Endothelial cell of umbilical vein (primary cell): Measurements from ENCODE around the gene TMEM255A. TPM values are rescaled to one million over a fixed set of nuclear protein-coding genes. Genes with fewer than 3 reads are reported as not detected.

Source experiments
- BruUV-seq: library from RNA; stranded (reverse); fragments of 400-500 nt; replicated peaks from 2 replicates; lab custom pipeline; 2021; lab: Mats Ljungman, UMichigan
- CTCF ChIA-PET: fragments of 300-600, 350-600 bp; sonication (Branson Sonifier 250); formaldehyde crosslinking; loops from one replicate; lab custom pipeline; 2021; ENCODE audit warnings: antibody characterized with exemption, inconsistent platforms; lab: Charles Lee
- POLR2A ChIA-PET: fragments of 300-600, 350-600 bp; sonication (Branson Sonifier 250); formaldehyde crosslinking; loops from one replicate; lab custom pipeline; 2021; ENCODE audit warnings: antibody characterized with exemption, inconsistent platforms; lab: Charles Lee
- DNase-seq: peaks from one replicate; pipeline ENCODE4 v3.0.0-alpha.2; 2011; ENCODE audit warnings: low read depth, low spot score
- FAIRE-seq: peaks from 2 replicates; lab custom pipeline; 2011; peaks lifted over from hg19 to GRCh38; lab: Jason Lieb, UNC
- H2AFZ ChIP-seq: 2 replicates; pipeline ENCODE4 v1.6.0; 2012; ENCODE audit warnings: low read depth, low read length, control low read depth, inconsistent platforms
- H3K27ac ChIP-seq: 2 replicates; pipeline ENCODE4 v1.5.1; 2011; ENCODE audit warnings: low read depth, mild to moderate bottlenecking, control low read depth, low read length, moderate library complexity; ENCODE audit not compliant: insufficient read depth
- H3K27me3 ChIP-seq, 2 experiments: 2 replicates each; pipeline versions ENCODE4 v1.6.0 to v1.6.1; 2011; ENCODE audit warnings: low read length in 2 of 2, mixed read lengths in 1 of 2; ENCODE audit not compliant: control insufficient read depth in 2 of 2, insufficient read depth in 2 of 2
- H3K36me3 ChIP-seq, 2 experiments: 2 replicates in 1 of 2; 3 replicates in 1 of 2; pipeline ENCODE4 v1.5.1; 2011; ENCODE audit warnings: low read length in 2 of 2, mild to moderate bottlenecking in 1 of 2, moderate library complexity in 1 of 2; ENCODE audit not compliant: control insufficient read depth in 2 of 2, insufficient read depth in 2 of 2; ENCODE audit errors: extremely low read depth in 1 of 2
- H3K4me1 ChIP-seq: 3 replicates; pipeline ENCODE4 v1.5.1; 2011; ENCODE audit warnings: mild to moderate bottlenecking, low read length; ENCODE audit not compliant: control insufficient read depth, insufficient read depth; ENCODE audit errors: extremely low read depth
- H3K4me2 ChIP-seq: 2 replicates; pipeline ENCODE4 v1.6.1; 2011; ENCODE audit warnings: low read length, control low read depth, mixed read lengths; ENCODE audit not compliant: insufficient read depth
- H3K4me3 ChIP-seq, 3 experiments: fragments of 200-600 bp in 1 of 3; sonication (generic), shearing (Covaris generic) in 1 of 3; replicated peaks in 1 of 3; 2 replicates each; pipeline ENCODE4 v1.5.1; 2011 to 2016; ENCODE audit warnings: control low read depth in 3 of 3, low read length in 3 of 3, mild to moderate bottlenecking in 2 of 3, inconsistent platforms in 1 of 3, low read depth in 1 of 3, moderate library complexity in 1 of 3; ENCODE audit not compliant: insufficient read depth in 1 of 3
- H3K79me2 ChIP-seq: 2 replicates; pipeline ENCODE4 v1.6.0; 2012; ENCODE audit warnings: low read length, inconsistent platforms; ENCODE audit not compliant: control insufficient read depth, insufficient read depth
- H3K9ac ChIP-seq: replicated peaks from 2 replicates; pipeline ENCODE3; 2011; ENCODE audit warnings: low read length, control low read depth; ENCODE audit not compliant: insufficient read depth; ENCODE audit errors: extremely low read depth
- H3K9me1 ChIP-seq: replicated peaks from 3 replicates; pipeline ENCODE4 v1.6.0; 2011; ENCODE audit warnings: mild to moderate bottlenecking, low read length; ENCODE audit not compliant: control insufficient read depth, insufficient read depth; ENCODE audit errors: extremely low read depth
- H3K9me3 ChIP-seq: replicated peaks from 2 replicates; pipeline ENCODE4 v1.5.1; 2012; ENCODE audit warnings: low read length, inconsistent platforms; ENCODE audit not compliant: control insufficient read depth, insufficient read depth
- H4K20me1 ChIP-seq: replicated peaks from 2 replicates; pipeline ENCODE3; 2011; ENCODE audit warnings: mild to moderate bottlenecking, low read length; ENCODE audit not compliant: control insufficient read depth, insufficient read depth; ENCODE audit errors: extremely low read depth
- EZH2 ChIP-seq: IDR thresholded peaks from 2 replicates; pipeline ENCODE4 v1.6.1; 2012; ENCODE audit warnings: borderline replicate concordance, low read depth, mild to moderate bottlenecking, moderate library complexity, low read length, inconsistent platforms; ENCODE audit not compliant: severe bottlenecking
- JUN ChIP-seq: IDR thresholded peaks from 2 replicates; pipeline ENCODE4 v1.6.1; 2011; ENCODE audit warnings: borderline replicate concordance, low read depth; ENCODE audit not compliant: insufficient read length, insufficient read depth
- MAX ChIP-seq: IDR thresholded peaks from 2 replicates; pipeline ENCODE4 v1.6.1; 2011; ENCODE audit not compliant: insufficient read depth, insufficient read length
- POLR2A ChIP-seq: IDR thresholded peaks from 2 replicates; pipeline ENCODE4 v1.6.1; 2012; ENCODE audit warnings: low read depth, mild to moderate bottlenecking, control low read depth, low read length
- POLR2AphosphoS5 ChIP-seq: IDR thresholded peaks from 2 replicates; pipeline ENCODE4 v1.6.1; 2012; ENCODE audit warnings: low read depth, mild to moderate bottlenecking, control low read depth, low read length, moderate library complexity; ENCODE audit not compliant: insufficient read depth
- dilution Hi-C: fragments of 300-500 bp; cut with MboI; formaldehyde crosslinking; loops from one replicate; pipeline ENCODE4 v1.15.0; 2019; ENCODE audit warnings: low sequenced_read_pairs; ENCODE audit not compliant: extremely low pct_ligation_motif_present
- intact Hi-C: fragments of 100-400 bp; cut with micrococcal nuclease; formaldehyde crosslinking; loops from one replicate; pipeline ENCODE4 v1.10.0; 2022
- polyA plus RNA-seq, 4 experiments: library from polyadenylated mRNA; depleted of rRNA in 3 of 4; stranded (reverse) in 3 of 4; unstranded in 1 of 4; fragments of >200 nt; gene quantifications; 2 replicates each; pipeline versions ENCODE4 v1.2.1 to v1.2.3, GENCODE V29; 2011 to 2012; ENCODE audit warnings: missing spikeins in 1 of 4
- total RNA-seq: library from RNA; stranded (reverse); gene quantifications from 2 replicates; pipeline ENCODE4 v1.2.3, GENCODE V29; 2021

TMEM255A gene
- total and polyA plus RNA-seq, 2 donors (not counting 3 experiments of a cell fraction or from before 2014, with no cell fraction given): not detected

GRCh38 chrX:120281021-120281624, 30.1 kb downstream of the TMEM255A start:
- peaks cover 0 to 2% of the 10 kb centered on the region in 2 experiments for H3K27me3 ChIP-seq
- dilution Hi-C loops (no loop called here), intact Hi-C loops (no loop called here)
- H4K20me1 ChIP-seq: no peaks in the 10 kb centered on the region
- H3K9me1 ChIP-seq: no peaks in the 10 kb centered on the region
- no peaks in the 10 kb centered on the region for H3K4me1 ChIP-seq
- no peak overlapping the region for H3K27ac ChIP-seq
- H3K9ac ChIP-seq: no peak overlapping the region
- ChIA-PET POLR2A (no interaction called here), CTCF (no interaction called here)
- BruUV-seq: no TSS peak
- no peak overlapping the region for H3K4me3 ChIP-seq
- no peaks in the 10 kb centered on the region for H3K9me3 ChIP-seq
- H3K36me3 ChIP-seq: no peaks in the 10 kb centered on the region
- DNase-seq (no peak), FAIRE-seq (no peak)
- no peak overlapping the region for H3K4me2 ChIP-seq
- no peak overlapping the region for H2AFZ ChIP-seq
- H3K79me2 ChIP-seq: no peaks in the 10 kb centered on the region
- TF ChIP-seq POLR2AphosphoS5: no peak
- no peak for TF ChIP-seq POLR2A
- no peak for TF ChIP-seq EZH2
- no peak for TF ChIP-seq JUN

GRCh38 chrX:120274958-120275357, 36.3 kb downstream of the TMEM255A start:
- Histone ChIP-seq H3K4me1 (no peaks in the 10 kb centered on the region), H3K36me3 (no peaks in the 10 kb centered on the region), H3K4me2 (no peak overlapping the region), H2AFZ (no peak overlapping the region), H3K9ac (no peak overlapping the region), H3K79me2 (no peaks in the 10 kb centered on the region), H3K9me1 (no peaks in the 10 kb centered on the region), H3K4me3 (no peak overlapping the region), H3K27ac (no peak overlapping the region), H3K27me3 (no peaks in the 10 kb centered on the region), H4K20me1 (no peaks in the 10 kb centered on the region), H3K9me3 (no peaks in the 10 kb centered on the region)
- POLR2A ChIA-PET: no interaction called here
- DNase-seq (no peak), FAIRE-seq (no peak)
- CTCF ChIA-PET: no interaction called here
- no TSS peak for BruUV-seq
- dilution Hi-C loops (no loop called here), intact Hi-C loops (no loop called here)
- TF ChIP-seq MAX (no peak), EZH2 (no peak), POLR2A (no peak), JUN (no peak)
